DOHH2 (cell line): ENCODE measurements around the gene PDE9A.

Experiments
- H3F3A ChIP-seq: fragments of 200-600 bp; sonication (generic), shearing (Covaris generic); 2 replicates; pipeline ENCODE4 v1.6.0; 2016; ENCODE audit warnings: antibody characterized with exemption, mild to moderate bottlenecking; ENCODE audit not compliant: control insufficient read depth, insufficient read depth
- H3K27ac ChIP-seq: fragments of 200-600 bp; sonication (generic); 2 replicates; pipeline ENCODE4 v1.5.1; 2014; ENCODE audit warnings: low read depth, mild to moderate bottlenecking, low read length, moderate library complexity
- H3K27me3 ChIP-seq: fragments of 200-600 bp; sonication (generic); 2 replicates; pipeline ENCODE4 v1.6.1; 2014; ENCODE audit warnings: mild to moderate bottlenecking, low read length, mixed read lengths; ENCODE audit not compliant: control insufficient read depth
- H3K36me3 ChIP-seq: fragments of 200-600 bp; sonication (generic); 2 replicates; pipeline ENCODE4 v1.6.1; 2014; ENCODE audit warnings: mild to moderate bottlenecking, low read length, moderate library complexity, mixed read lengths; ENCODE audit not compliant: control insufficient read depth
- H3K4me1 ChIP-seq: fragments of 200-600 bp; sonication (generic); 2 replicates; pipeline ENCODE4 v1.6.1; 2014; ENCODE audit warnings: mild to moderate bottlenecking, low read length, mixed read lengths; ENCODE audit not compliant: control insufficient read depth
- H3K4me2 ChIP-seq: fragments of 200-600 bp; sonication (generic); 2 replicates; pipeline ENCODE4 v1.6.0; 2014; ENCODE audit warnings: mild to moderate bottlenecking, low read length, moderate library complexity
- H3K4me3 ChIP-seq: fragments of 200-600 bp; sonication (generic); 2 replicates; pipeline ENCODE4 v1.5.1; 2014; ENCODE audit warnings: mild to moderate bottlenecking, low read length, mixed read lengths
- H3K79me2 ChIP-seq: fragments of 200-600 bp; sonication (generic); 2 replicates; pipeline ENCODE4 v1.6.1; 2014; ENCODE audit warnings: mild to moderate bottlenecking, low read length, mixed read lengths; ENCODE audit not compliant: control insufficient read depth
- H3K9me2 ChIP-seq: fragments of 200-600 bp; sonication (generic); replicated peaks from 2 replicates; pipeline ENCODE4 v1.6.1; 2014; ENCODE audit warnings: mild to moderate bottlenecking, low read length, mixed read lengths; ENCODE audit not compliant: control insufficient read depth
- H3K9me3 ChIP-seq: fragments of 200-600 bp; sonication (generic); 2 replicates; pipeline ENCODE4 v1.6.1; 2014; ENCODE audit warnings: antibody characterized with exemption, low read length, mixed read lengths; ENCODE audit not compliant: control insufficient read depth, insufficient read depth
- H4K20me1 ChIP-seq: fragments of 200-600 bp; sonication (generic); 2 replicates; pipeline ENCODE4 v1.6.0; 2014; ENCODE audit warnings: low read depth, mild to moderate bottlenecking, antibody characterized with exemption, low read length, moderate library complexity; ENCODE audit not compliant: control insufficient read depth, insufficient read depth
- CTCF ChIP-seq: fragments of 200-600 bp; sonication (generic); IDR thresholded peaks from one replicate; pipeline ENCODE4 v1.5.1; 2014; ENCODE audit warnings: antibody characterized with exemption, mild to moderate bottlenecking, low read depth, low read length; ENCODE audit not compliant: poor library complexity, severe bottlenecking
- EZH2phosphoT487 ChIP-seq: fragments of 200-600 bp; sonication (generic); IDR thresholded peaks from 2 replicates; pipeline ENCODE4 v1.6.1; 2017; ENCODE audit warnings: borderline replicate concordance, mild to moderate bottlenecking, antibody characterized with exemption, low read length, moderate library complexity, mixed read lengths

PDE9A gene

GRCh38 chr21:42688841-42689371 is 35.5 kb downstream of the PDE9A start:
- TF ChIP-seq CTCF (peak; percentile 18), EZH2phosphoT487 (no peak)
- no peaks in the 10 kb centered on the region for H4K20me1 ChIP-seq
- peaks cover 6% of the 10 kb centered on the region for H3K4me1 ChIP-seq
- no peaks in the 10 kb centered on the region for H3K79me2 ChIP-seq
- H3F3A ChIP-seq: no peaks in the 10 kb centered on the region
- H3K4me2 ChIP-seq: no peak overlapping the region
- H3K9me3 ChIP-seq: no peaks in the 10 kb centered on the region
- H3K9me2 ChIP-seq: no peaks in the 10 kb centered on the region
- H3K4me3 ChIP-seq: no peak overlapping the region
- H3K27me3 ChIP-seq: no peaks in the 10 kb centered on the region
- H3K27ac ChIP-seq: no peak overlapping the region
- no peaks in the 10 kb centered on the region for H3K36me3 ChIP-seq

GRCh38 chr21:42690586-42690985 is 37.2 kb downstream of the PDE9A start:
- no peaks in the 10 kb centered on the region for H3K36me3 ChIP-seq
- no peaks in the 10 kb centered on the region for H3K9me2 ChIP-seq
- H3K27ac ChIP-seq: no peak overlapping the region
- H3F3A ChIP-seq: no peaks in the 10 kb centered on the region
- H4K20me1 ChIP-seq: no peaks in the 10 kb centered on the region
- no peak overlapping the region for H3K4me2 ChIP-seq
- H3K79me2 ChIP-seq: no peaks in the 10 kb centered on the region
- no peaks in the 10 kb centered on the region for H3K4me1 ChIP-seq
- H3K4me3 ChIP-seq: no peak overlapping the region
- TF ChIP-seq EZH2phosphoT487 (no peak), CTCF (no peak)
- H3K9me3 ChIP-seq: no peaks in the 10 kb centered on the region
- no peaks in the 10 kb centered on the region for H3K27me3 ChIP-seq

- H4K20me1 ChIP-seq: no peaks in the 10 kb centered on the region
- H3K27me3 ChIP-seq: no peaks in the 10 kb centered on the region
- H3K36me3 ChIP-seq: no peaks in the 10 kb centered on the region
- no peaks in the 10 kb centered on the region for H3K9me2 ChIP-seq
- no peaks in the 10 kb centered on the region for H3K79me2 ChIP-seq
- no peak overlapping the region for H3K4me3 ChIP-seq
- no peak overlapping the region for H3K4me2 ChIP-seq
- H3K9me3 ChIP-seq: no peaks in the 10 kb centered on the region
- no peaks in the 10 kb centered on the region for H3K4me1 ChIP-seq
- TF ChIP-seq CTCF: no peak
- TF ChIP-seq EZH2phosphoT487: no peak
- no peak overlapping the region for H3K27ac ChIP-seq
- no peaks in the 10 kb centered on the region for H3F3A ChIP-seq
These were observed 38.6 kb downstream of the PDE9A start for GRCh38 chr21:42691901-42692559.
